WERI-Rb-1 (cell line): ENCODE results near the gene BIVM.
A peak's percentile ranks its signal among the peaks of the same experiment; 100 is the strongest.
"Not testable (repeated sequence)": the region's sequence is repeated elsewhere in the genome, so short reads cannot be mapped to it uniquely, and the experiment has no call there.

Experiments used
- DNase-seq: peaks from one replicate; pipeline ENCODE4 v3.0.0-alpha.2; 2020
- H3K27ac ChIP-seq: fragments of 250-450 bp; sonication (Bioruptor Pico); 2 replicates; pipeline ENCODE4 v1.5.1; 2020; ENCODE audit warnings: mild to moderate bottlenecking, moderate library complexity
- H3K27me3 ChIP-seq: fragments of 250-450 bp; sonication (Bioruptor Pico); 2 replicates; pipeline ENCODE4 v1.5.1; 2021; ENCODE audit warnings: mild to moderate bottlenecking, low read depth, moderate library complexity; ENCODE audit not compliant: insufficient read depth, severe bottlenecking
- H3K36me3 ChIP-seq: fragments of 250-450 bp; sonication (Bioruptor Pico); 2 replicates; pipeline ENCODE4 v1.5.1; 2020; ENCODE audit warnings: mild to moderate bottlenecking, moderate library complexity
- H3K4me3 ChIP-seq: 2 replicates; pipeline ENCODE4 v1.5.1; 2011; ENCODE audit warnings: low read depth, mild to moderate bottlenecking, control low read depth, low read length
- H3K9me3 ChIP-seq: fragments of 250-450 bp; sonication (Bioruptor Pico); 2 replicates; pipeline ENCODE4 v1.5.1; 2021; ENCODE audit warnings: mild to moderate bottlenecking, moderate library complexity; ENCODE audit not compliant: severe bottlenecking
- CTCF ChIP-seq: IDR thresholded peaks from 2 replicates; pipeline ENCODE4 v1.5.1; 2011; ENCODE audit warnings: low read depth, mild to moderate bottlenecking, control low read depth, inconsistent platforms, low read length

BIVM gene

GRCh38 chr13:102779436-102780159 lies 19.3 kb upstream of the BIVM start:
- Histone ChIP-seq H3K27me3 (no peaks in the 10 kb centered on the region), H3K27ac (peak overlapping the region; percentile 91), H3K9me3 (peaks cover 17% of the 10 kb centered on the region), H3K4me3 (peak overlapping the region; percentile 6), H3K36me3 (peaks cover 32% of the 10 kb centered on the region)
- no peak for TF ChIP-seq CTCF
- peak; percentile 67 for DNase-seq

- Histone ChIP-seq H3K4me3 (peak overlapping the region; percentile 33), H3K27ac (peak overlapping the region; percentile 91), H3K36me3 (peaks cover 43% of the 10 kb centered on the region), H3K9me3 (peaks cover 17% of the 10 kb centered on the region)
- not testable (repeated sequence) for H3K27me3 ChIP-seq
- peak; percentile 82 for DNase-seq
These were observed 18.3 kb upstream of the BIVM start for GRCh38 chr13:102780656-102781055.

- H3K27me3 ChIP-seq: no peaks in the 10 kb centered on the region
- H3K9me3 ChIP-seq: peaks cover 17% of the 10 kb centered on the region
- no peak for TF ChIP-seq CTCF
These were observed 17.3 kb upstream of the BIVM start for GRCh38 chr13:102781591-102781990.

GRCh38 chr13:102784483-102784882 lies 14.4 kb upstream of the BIVM start:
- peaks cover 81% of the 10 kb centered on the region for H3K36me3 ChIP-seq
- H3K4me3 ChIP-seq: no peak overlapping the region
- H3K9me3 ChIP-seq: peaks cover 12% of the 10 kb centered on the region
- H3K27me3 ChIP-seq: no peaks in the 10 kb centered on the region
- no peak for TF ChIP-seq CTCF
- H3K27ac ChIP-seq: peak overlapping the region; percentile 11
- no peak for DNase-seq

More at GRCh38 chr13:102781591-102781990, 17.3 kb upstream of the BIVM start:
- DNase-seq: no peak
- no peak overlapping the region; the same call in 1 of the 2 replicates for H3K4me3 ChIP-seq
- peaks cover 52% of the 10 kb centered on the region for H3K36me3 ChIP-seq
- peak overlapping the region; percentile 91 for H3K27ac ChIP-seq

- no peak for DNase-seq
- Histone ChIP-seq H3K9me3 (no peaks in the 10 kb centered on the region), H3K27me3 (no peaks in the 10 kb centered on the region), H3K36me3 (peaks cover 100% of the 10 kb centered on the region), H3K4me3 (no peak overlapping the region), H3K27ac (no peak overlapping the region)
- no peak for TF ChIP-seq CTCF
These were observed 10.2 kb upstream of the BIVM start for GRCh38 chr13:102788683-102789082.

GRCh38 chr13:102792396-102792795 lies 6.5 kb upstream of the BIVM start:
- Histone ChIP-seq H3K36me3 (peaks cover 91% of the 10 kb centered on the region), H3K27me3 (no peaks in the 10 kb centered on the region), H3K27ac (no peak overlapping the region), H3K9me3 (no peaks in the 10 kb centered on the region), H3K4me3 (no peak overlapping the region)
- no peak for TF ChIP-seq CTCF
- DNase-seq: no peak
